GM23248 (cell line): Measurements from ENCODE around the gene WNT8A.

Experiments used
- EZH2 ChIP-seq: fragments of 200-600 bp; sonication (generic); IDR thresholded peaks from 2 replicates; pipeline ENCODE4 v1.6.1; 2018; ENCODE audit warnings: antibody characterized with exemption, mild to moderate bottlenecking; ENCODE audit not compliant: insufficient read depth, poor library complexity, severe bottlenecking
- EZH2phosphoT487 ChIP-seq: fragments of 200-600 bp; sonication (generic); IDR thresholded peaks from 2 replicates; pipeline ENCODE4 v1.6.1; 2018; ENCODE audit warnings: antibody characterized with exemption, moderate library complexity, mild to moderate bottlenecking, low read depth; ENCODE audit not compliant: insufficient read depth

DNA sequence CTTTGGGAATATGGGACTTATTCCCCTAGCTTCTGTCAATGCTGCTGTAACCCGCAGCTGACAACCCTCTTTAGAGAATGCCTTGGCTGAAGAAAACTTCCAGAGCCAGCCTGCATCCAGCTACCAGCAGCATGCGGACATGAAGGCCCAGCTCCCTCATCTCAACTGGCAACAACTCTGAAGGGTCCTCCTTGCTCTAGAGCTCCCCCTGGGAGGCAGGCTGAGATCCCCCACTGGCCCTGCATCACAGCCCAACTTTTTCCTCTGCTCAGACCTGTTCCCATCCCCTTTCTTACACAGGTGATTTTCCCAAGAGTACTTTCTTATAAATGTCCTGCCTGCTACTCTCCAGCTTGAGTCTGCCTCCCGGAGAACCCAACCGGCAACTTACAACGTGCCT, 18.7 kb upstream of the WNT8A start:
- TF ChIP-seq EZH2 (no peak), EZH2phosphoT487 (no peak)
